ENCODE results near the gene USP11. TPM values are rescaled to one million over a fixed set of nuclear protein-coding genes. Genes with fewer than 3 reads are reported as not detected.
A peak's percentile ranks its signal among the peaks of the same experiment; 100 is the strongest.

The USP11 gene
- total RNA-seq, 1 experiment from 2014 or later: 72.0 TPM

GRCh38 chrX:47226071-47226470 lies 6.7 kb upstream of the USP11 start:
- CTCF ChIA-PET: no interaction called here
- intact Hi-C loops (cut with micrococcal nuclease; ENCODE audit: unreplicated experiment): no loop called here
- peaks cover 53% of the 10 kb centered on the region for H3K36me3 Mint-ChIP-seq (ENCODE audit: insufficient read depth, unreplicated experiment)
- TF ChIP-seq CTCF (IDR thresholded peaks at IDR 0.05; ENCODE audit: unreplicated experiment): no peak
- no peak overlapping the region for H3K4me3 Mint-ChIP-seq (ENCODE audit: low read depth, unreplicated experiment)
- no TSS peak for BruUV-seq (replicated peaks)
- no peak for DNase-seq
- H3K9me3 Mint-ChIP-seq (ENCODE audit: low read depth, unreplicated experiment): peaks cover 4% of the 10 kb centered on the region
- no peaks in the 10 kb centered on the region for H3K27me3 Mint-ChIP-seq (ENCODE audit: unreplicated experiment)
- H3K27ac Mint-ChIP-seq (ENCODE audit: unreplicated experiment): no peak overlapping the region
- peaks cover 17% of the 10 kb centered on the region for H3K4me1 Mint-ChIP-seq (ENCODE audit: low read depth, unreplicated experiment)

- peaks cover 4% of the 10 kb centered on the region for H3K9me3 Mint-ChIP-seq (ENCODE audit: low read depth, unreplicated experiment)
- peaks cover 15% of the 10 kb centered on the region for H3K4me1 Mint-ChIP-seq (ENCODE audit: low read depth, unreplicated experiment)
- no peak overlapping the region for H3K4me3 Mint-ChIP-seq (ENCODE audit: low read depth, unreplicated experiment)
- no peak for DNase-seq
- intact Hi-C loops (cut with micrococcal nuclease; ENCODE audit: unreplicated experiment): no loop called here
- BruUV-seq (replicated peaks): no TSS peak
- no peak for TF ChIP-seq CTCF (IDR thresholded peaks at IDR 0.05; ENCODE audit: unreplicated experiment)
- no peaks in the 10 kb centered on the region for H3K27me3 Mint-ChIP-seq (ENCODE audit: unreplicated experiment)
- CTCF ChIA-PET: no interaction called here
- peaks cover 55% of the 10 kb centered on the region for H3K36me3 Mint-ChIP-seq (ENCODE audit: insufficient read depth, unreplicated experiment)
- no peak overlapping the region for H3K27ac Mint-ChIP-seq (ENCODE audit: unreplicated experiment)
Observed at GRCh38 chrX:47226531-47227333, 6.1 kb upstream of the USP11 start.

- Mint-ChIP-seq H3K4me1 (ENCODE audit: low read depth, unreplicated experiment) (peaks cover 10% of the 10 kb centered on the region), H3K27me3 (ENCODE audit: unreplicated experiment) (no peaks in the 10 kb centered on the region), H3K27ac (ENCODE audit: unreplicated experiment) (no peak overlapping the region), H3K36me3 (ENCODE audit: insufficient read depth, unreplicated experiment) (peaks cover 57% of the 10 kb centered on the region), H3K9me3 (ENCODE audit: low read depth, unreplicated experiment) (peaks cover 4% of the 10 kb centered on the region), H3K4me3 (ENCODE audit: low read depth, unreplicated experiment) (no peak overlapping the region)
- TF ChIP-seq CTCF (IDR thresholded peaks at IDR 0.05; ENCODE audit: unreplicated experiment): no peak
- no peak for DNase-seq
- no TSS peak for BruUV-seq (replicated peaks)
- intact Hi-C loops (cut with micrococcal nuclease; ENCODE audit: unreplicated experiment): no loop called here
- CTCF ChIA-PET: no interaction called here
Observed at GRCh38 chrX:47227334-47227583, 5.5 kb upstream of the USP11 start.

GRCh38 chrX:47228550-47229270 lies 4.1 kb upstream of the USP11 start:
- Mint-ChIP-seq H3K36me3 (ENCODE audit: insufficient read depth, unreplicated experiment) (peaks cover 61% of the 10 kb centered on the region), H3K4me1 (ENCODE audit: low read depth, unreplicated experiment) (peaks cover 9% of the 10 kb centered on the region), H3K9me3 (ENCODE audit: low read depth, unreplicated experiment) (peaks cover 4% of the 10 kb centered on the region), H3K27me3 (ENCODE audit: unreplicated experiment) (no peaks in the 10 kb centered on the region), H3K27ac (ENCODE audit: unreplicated experiment) (peak overlapping the region; percentile 30), H3K4me3 (ENCODE audit: low read depth, unreplicated experiment) (no peak overlapping the region)
- CTCF ChIA-PET: no interaction called here
- DNase-seq: no peak
- no peak for TF ChIP-seq CTCF (IDR thresholded peaks at IDR 0.05; ENCODE audit: unreplicated experiment)
- BruUV-seq (replicated peaks): no TSS peak
- intact Hi-C loops (cut with micrococcal nuclease; ENCODE audit: unreplicated experiment): no loop called here
